NCI-H526 treated with DMSO at 0.1 percent for 48 hours (cell line): Measurements from ENCODE around the gene TNS2.

ENCODE experiments used
- DNase-seq: peaks from one replicate; lab custom pipeline; 2025; lab: John Stamatoyannopoulos, UW

The TNS2 gene

DNA sequence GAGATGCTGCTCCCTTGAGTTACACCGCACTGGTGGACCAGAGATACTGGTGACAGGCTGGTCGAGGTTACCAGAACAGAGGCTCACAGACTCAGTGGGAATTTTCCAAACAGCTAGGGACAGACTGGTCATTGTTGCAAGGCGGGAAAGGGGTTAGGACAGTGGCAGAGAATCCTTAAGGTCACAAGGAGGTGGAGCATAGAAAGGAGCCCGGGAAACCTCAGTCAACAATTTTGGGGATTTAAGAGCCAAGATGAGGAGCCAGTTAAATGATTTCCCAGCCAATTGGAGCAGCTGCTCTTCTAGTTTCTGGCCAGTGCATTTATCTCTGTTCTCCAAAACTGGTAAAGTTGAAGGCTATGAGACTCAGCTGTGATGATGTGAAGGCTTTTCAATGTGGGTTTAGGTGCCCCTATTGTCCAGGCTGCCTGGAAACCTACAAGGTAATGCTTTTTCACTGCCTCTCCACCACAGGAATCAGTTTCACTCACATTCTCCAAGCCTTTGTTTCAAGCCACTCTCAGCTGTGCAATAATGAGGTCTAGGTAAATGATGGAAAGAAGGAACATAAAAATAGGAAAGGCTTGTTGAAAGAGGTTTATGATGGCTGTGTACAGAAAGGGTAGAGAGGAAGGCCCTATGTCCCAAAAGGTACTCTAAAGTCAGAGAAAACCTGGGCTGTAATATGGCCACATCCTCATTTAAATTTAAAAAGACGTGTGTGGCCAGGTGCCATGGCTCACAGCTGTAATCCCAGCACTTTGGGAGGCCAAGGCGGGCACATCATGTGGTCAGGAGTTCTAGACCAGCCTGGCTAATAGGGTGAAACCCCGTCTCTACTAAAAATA, 7.0 kb upstream of the TNS2 start:
- DNase-seq = no peak

DNA sequence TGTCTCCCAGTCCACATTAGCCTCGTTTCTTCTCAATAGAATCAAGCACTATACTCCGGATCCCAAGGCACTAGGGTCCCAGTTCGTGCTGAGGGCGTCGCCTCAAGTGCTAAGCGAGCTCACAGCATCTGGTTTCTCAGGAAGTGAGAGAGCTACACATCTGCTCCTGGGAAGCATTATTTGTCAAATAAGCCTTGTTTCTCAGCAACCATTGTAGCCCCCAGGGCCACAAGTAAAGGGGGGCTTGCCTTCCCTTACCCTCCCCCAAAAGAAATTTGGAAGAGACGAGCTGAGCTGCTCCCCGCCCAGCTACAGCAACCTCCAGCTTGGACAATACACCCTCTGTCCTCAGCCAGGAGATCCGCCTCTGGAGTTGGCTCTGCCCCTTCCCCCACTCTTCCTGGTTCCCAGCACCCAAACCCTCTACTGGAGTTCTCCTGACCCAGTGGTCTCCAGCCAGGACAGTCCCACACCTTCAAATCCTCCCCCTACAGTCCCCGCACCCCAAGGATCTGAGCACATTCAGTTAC, 5.7 kb upstream of the TNS2 start:
- no peak for DNase-seq

DNA sequence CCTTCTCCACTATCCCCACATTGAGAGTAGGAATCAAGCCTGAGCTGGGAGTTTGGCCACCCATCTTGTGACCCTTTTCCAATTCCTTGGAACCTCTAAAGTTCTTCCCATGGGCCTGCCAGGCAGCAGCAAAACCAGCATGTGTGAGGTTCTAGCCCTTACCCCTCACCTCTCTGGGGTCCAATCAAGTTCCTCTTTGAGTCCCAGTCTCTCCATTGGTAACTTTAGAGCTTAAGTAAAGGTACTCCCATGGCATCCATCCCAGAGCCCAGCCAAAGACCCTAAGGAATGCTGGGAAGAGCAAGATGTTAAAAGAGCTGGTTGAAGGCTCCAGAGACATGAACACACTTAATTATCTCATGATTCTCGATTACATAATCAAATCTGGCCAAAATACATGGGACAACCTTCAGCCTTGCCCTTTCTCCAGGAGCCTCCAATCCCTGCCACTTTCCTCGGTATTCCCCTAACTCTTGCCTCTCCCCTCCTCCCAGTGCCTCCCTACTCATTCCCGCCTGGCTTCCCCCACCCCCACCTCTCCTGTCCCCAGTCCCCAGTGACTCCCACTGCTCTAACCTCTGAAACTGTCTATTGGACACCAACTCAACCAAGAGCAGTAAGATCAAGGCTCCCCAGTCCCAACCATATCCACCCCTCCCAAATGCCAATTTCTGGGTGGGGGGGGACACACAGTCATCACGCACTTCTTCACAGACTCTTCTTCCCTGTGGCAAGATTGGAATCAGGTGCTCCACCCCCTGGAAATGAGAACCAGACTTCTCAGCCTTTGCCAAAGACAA, 4.8 kb upstream of the TNS2 start:
- DNase-seq = no peak

DNA sequence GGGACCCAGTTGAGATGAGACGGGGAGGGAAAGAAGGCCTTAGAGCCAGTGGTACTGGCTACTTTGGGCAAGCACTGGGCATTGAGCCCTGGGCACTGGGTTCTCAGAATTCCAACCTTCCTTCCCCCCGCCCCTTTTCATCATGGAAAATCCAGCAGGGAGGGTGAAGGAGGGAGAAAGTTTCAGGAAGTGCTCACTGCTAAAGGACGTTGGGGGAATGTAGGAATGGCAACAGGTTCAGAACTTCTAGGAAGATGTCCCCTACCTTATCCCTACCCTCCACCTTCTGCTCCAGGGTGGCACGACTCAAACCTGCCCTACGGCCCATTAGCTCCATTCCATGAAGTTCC, 4.2 kb upstream of the TNS2 start:
- no peak for DNase-seq

DNA sequence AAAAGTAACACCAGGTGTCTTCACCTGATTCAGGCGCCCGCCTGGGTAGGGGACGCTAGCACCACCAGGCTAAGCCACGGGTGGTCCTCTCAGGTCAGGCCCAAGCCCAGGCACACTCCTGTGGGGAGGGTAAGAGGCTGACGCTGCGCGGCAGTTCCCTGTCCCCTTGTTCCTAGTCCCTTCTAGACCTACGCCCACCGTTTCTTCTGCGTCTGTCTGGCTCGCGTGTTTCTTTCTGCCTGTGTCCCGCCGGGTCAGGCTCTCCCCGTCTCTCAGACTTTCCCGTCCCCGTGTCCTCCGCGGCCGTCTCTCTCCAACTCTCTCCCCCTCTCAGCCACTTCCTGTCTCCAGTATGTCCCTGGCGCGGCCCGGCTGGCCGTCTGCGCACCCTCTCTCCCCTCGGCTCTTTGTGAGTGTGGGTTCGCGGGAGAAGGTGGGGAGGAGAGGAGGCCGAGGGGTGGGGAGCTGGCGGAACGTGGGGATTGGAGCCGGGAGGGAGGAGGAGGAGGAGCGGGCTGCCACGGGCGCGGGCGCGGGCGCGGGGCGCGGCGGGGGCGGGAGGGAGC, 3.1 kb upstream of the TNS2 start:
- DNase-seq = peak; percentile 58

GRCh38 chr12:53047221-53048032, 2.4 kb upstream of the TNS2 start:
- peak; percentile 59 for DNase-seq

- DNase-seq = peak; percentile 12
Measured at GRCh38 chr12:53048033-53048779, 1.7 kb upstream of the TNS2 start.

GRCh38 chr12:53048780-53049401, 974 bp upstream of the TNS2 start:
- DNase-seq = peak; percentile 14

DNA sequence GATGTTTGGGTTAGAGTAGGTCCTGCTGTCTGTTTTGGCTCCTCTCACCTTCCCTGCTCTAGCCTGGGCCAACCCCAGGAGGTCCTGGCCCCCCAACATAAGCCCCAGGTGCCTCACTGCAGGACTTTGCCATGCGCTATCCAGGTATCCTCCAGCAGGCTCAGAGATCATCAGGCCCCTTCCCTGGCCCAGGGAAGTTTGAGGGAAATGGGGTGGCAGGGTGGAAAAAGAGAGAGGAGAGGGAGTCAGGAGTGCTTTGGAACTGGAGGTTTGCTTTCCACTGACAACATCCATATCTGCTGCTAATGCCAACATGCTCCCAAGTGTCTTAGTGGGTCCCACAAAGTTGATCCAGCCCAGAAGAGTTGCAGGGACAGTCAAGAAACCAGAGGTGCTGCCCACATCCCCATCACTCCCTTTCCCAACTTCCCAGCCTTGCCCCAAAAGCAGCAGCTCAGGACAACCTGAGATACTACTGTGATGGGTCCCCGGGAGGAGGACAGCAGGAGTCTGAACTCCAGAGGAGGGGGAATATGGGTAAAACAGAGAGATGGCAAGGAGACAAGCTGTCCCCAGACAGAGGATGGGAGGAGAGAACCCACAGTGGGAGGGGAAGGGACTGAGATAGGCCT, 677 bp downstream of the TNS2 start:
- DNase-seq = no peak

GRCh38 chr12:53051058-53051880, 1.4 kb downstream of the TNS2 start:
- DNase-seq = no peak

DNA sequence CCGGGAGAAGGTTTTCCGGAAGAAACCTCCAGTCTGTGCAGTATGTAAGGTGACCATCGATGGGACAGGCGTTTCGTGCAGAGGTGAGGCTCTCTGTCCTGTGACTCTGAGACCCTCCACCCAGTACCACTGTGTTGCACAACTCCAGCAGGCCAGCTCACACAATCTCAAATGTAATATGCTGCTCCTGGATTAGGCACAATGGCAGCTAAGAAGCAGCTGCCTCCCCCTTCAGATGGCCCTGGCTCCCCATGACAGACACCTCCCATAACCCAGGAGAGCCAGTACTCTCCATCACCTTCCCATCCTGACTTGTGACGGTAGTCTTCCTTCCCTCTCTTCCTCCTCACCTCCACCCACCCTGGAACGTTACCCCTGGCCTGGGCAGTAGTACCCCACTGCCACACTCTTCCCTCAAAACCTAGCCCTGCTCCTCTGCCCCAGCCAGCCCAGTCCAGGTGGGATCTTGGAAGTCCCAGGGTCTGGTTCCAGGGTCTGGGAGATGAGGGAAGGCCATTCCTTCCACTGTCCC, 2.1 kb downstream of the TNS2 start:
- no peak for DNase-seq

DNA sequence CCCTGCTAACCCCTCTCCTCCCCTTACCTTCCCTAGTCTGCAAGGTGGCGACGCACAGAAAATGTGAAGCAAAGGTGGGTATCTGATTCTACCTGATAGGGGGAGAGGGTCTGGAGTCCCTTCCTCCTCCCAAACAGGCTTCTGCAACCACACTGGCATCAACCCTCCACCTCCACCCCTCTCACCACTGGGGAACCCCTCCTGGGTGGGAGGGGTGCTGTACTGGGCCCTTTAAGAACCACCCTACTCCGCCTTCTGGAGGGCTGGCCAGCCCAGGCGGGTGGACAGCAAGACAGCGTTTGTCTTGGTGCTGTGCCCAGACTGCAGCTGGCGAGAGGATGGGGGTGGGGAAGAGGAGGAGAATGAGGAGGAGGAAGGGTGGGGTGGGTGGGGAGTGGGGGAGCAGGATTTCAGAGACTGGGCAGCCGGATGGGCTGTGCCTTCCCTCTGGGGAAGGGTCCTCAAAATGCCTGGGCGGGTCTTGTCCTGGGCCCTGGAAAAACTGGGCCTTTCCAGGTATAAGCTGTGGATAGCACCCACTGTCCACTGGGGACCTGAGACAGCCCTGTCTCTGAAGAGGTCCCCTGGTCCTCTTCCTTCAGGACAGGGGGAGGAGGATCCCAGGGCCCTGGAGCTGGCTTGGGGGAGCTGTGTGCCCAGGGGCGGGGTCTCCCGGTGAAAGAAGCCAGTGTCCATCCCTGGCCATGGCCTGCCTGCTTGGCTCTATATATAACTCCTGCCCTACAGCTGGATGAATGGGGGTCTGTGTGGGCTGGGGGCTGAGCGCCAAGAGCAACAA, 2.8 kb downstream of the TNS2 start:
- no peak for DNase-seq

GRCh38 chr12:53053218-53054111, 3.6 kb downstream of the TNS2 start:
- DNase-seq = peak; percentile 68

DNA sequence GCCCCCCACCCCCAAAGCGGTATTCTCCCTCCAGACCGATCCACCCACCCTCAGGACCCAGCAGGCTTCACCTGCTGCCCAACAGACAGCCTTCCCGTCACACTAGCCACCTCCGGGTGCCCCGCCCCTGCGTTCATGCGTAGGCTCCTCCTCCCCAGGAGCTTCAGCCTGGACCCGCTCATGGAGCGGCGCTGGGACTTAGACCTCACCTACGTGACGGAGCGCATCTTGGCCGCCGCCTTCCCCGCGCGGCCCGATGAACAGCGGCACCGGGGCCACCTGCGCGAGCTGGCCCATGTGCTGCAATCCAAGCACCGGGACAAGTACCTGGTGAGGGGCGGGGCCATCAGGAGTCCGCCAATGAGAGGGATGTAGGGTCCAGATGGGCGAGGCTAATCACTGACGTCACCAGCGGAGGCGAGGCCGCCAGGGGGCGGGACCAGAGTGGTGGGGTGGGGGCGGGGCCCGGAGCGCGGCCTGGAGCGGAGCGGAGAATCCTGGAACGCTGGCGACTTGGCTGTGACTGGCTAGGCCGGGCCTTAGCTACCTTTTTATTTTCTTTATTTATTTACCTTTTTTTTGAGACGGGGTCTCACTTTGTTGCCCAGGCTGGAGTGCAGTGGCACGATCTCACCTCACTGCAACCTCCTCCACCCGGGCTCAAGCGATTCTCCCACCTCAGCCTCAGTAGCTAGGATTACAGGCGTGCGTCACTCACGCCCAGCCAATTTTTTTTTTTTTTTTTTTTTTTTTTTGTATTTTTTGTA, 4.4 kb downstream of the TNS2 start:
- DNase-seq = peak; percentile 93

GRCh38 chr12:53055471-53056266, 5.8 kb downstream of the TNS2 start:
- no peak for DNase-seq

DNA sequence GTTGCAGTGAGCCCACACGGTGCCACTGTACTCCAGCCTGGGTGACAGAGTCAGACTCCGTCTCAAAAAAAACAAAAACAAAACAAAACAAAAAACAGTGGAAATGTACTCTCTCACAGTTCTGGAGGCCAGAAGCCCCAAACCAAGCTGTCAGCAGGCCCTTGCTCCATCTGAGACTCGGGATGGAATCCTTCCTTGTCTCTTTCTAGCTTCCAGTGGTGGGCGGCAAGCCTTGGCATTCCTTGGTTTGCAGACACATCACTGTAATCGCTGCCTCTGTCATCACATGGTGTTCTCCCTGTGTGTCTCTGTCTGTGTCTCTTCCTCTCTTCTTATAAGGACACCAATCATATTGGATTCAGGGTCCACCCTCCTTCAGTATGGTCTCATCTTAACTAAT, 6.4 kb downstream of the TNS2 start:
- DNase-seq = no peak
